Measurements from ENCODE around the gene C3. TPM values are rescaled to one million over a fixed set of nuclear protein-coding genes. Genes with fewer than 3 reads are reported as not detected.

The C3 gene
- total RNA-seq, 4 donors from 2014 or later: 45.4 to 1,093 (median 422) TPM

- TF ChIP-seq CTCF (IDR thresholded peaks at IDR 0.05) (no peak), POLR2A (IDR thresholded peaks at IDR 0.05) (no peak)
Observed at GRCh38 chr19:6713773-6714692, 6.4 kb downstream of the C3 start.

GRCh38 chr19:6712692-6713670 is 7.5 kb downstream of the C3 start:
- Histone ChIP-seq H3K4me3 (no peak overlapping the region), H3K9me3 (no peaks in the 10 kb centered on the region), H3K36me3 (no peaks in the 10 kb centered on the region), H3K4me1 (no peaks in the 10 kb centered on the region), H3K27ac (no peak overlapping the region), H3K27me3 (no peaks in the 10 kb centered on the region)
- TF ChIP-seq POLR2A (IDR thresholded peaks at IDR 0.05): no peak
- no peak for TF ChIP-seq CTCF (IDR thresholded peaks at IDR 0.05)
- no peak for DNase-seq
- intact Hi-C loops (cut with DNase I; ENCODE audit: low total_unique reads): no loop called here

More at GRCh38 chr19:6713773-6714692, 6.4 kb downstream of the C3 start:
- Histone ChIP-seq H3K9me3 (no peaks in the 10 kb centered on the region), H3K27ac (no peak overlapping the region), H3K4me1 (no peaks in the 10 kb centered on the region), H3K36me3 (no peaks in the 10 kb centered on the region), H3K27me3 (no peaks in the 10 kb centered on the region), H3K4me3 (no peak overlapping the region)
- intact Hi-C loops (cut with DNase I; ENCODE audit: low total_unique reads): no loop called here
- DNase-seq: no peak

- Histone ChIP-seq H3K4me3 (no peak overlapping the region), H3K36me3 (no peaks in the 10 kb centered on the region), H3K4me1 (no peaks in the 10 kb centered on the region), H3K27me3 (no peaks in the 10 kb centered on the region), H3K9me3 (no peaks in the 10 kb centered on the region), H3K27ac (no peak overlapping the region)
- intact Hi-C loops (cut with DNase I; ENCODE audit: low total_unique reads): no loop called here
- no peak for TF ChIP-seq POLR2A (IDR thresholded peaks at IDR 0.05)
- no peak for TF ChIP-seq CTCF (IDR thresholded peaks at IDR 0.05)
- no peak for DNase-seq
Observed at GRCh38 chr19:6712231-6712630, 8.2 kb downstream of the C3 start.

- intact Hi-C loops (cut with DNase I; ENCODE audit: low total_unique reads): no loop called here
- Histone ChIP-seq H3K36me3 (no peaks in the 10 kb centered on the region), H3K4me3 (no peak overlapping the region), H3K9me3 (no peaks in the 10 kb centered on the region), H3K4me1 (no peaks in the 10 kb centered on the region), H3K27me3 (no peaks in the 10 kb centered on the region), H3K27ac (no peak overlapping the region)
- no peak for DNase-seq
- TF ChIP-seq CTCF (IDR thresholded peaks at IDR 0.05): no peak
- TF ChIP-seq POLR2A (IDR thresholded peaks at IDR 0.05): no peak
Observed at GRCh38 chr19:6711605-6712004, 8.8 kb downstream of the C3 start.

- Histone ChIP-seq H3K9me3 (no peaks in the 10 kb centered on the region), H3K4me1 (no peaks in the 10 kb centered on the region), H3K27me3 (no peaks in the 10 kb centered on the region), H3K36me3 (no peaks in the 10 kb centered on the region), H3K27ac (no peak overlapping the region), H3K4me3 (no peak overlapping the region)
- TF ChIP-seq CTCF (IDR thresholded peaks at IDR 0.05): no peak
- TF ChIP-seq POLR2A (IDR thresholded peaks at IDR 0.05): no peak
- DNase-seq: no peak
- intact Hi-C loops (cut with DNase I; ENCODE audit: low total_unique reads): no loop called here
Observed at GRCh38 chr19:6711078-6711361, 9.4 kb downstream of the C3 start.
